ENCODE results near the gene RAP2C. TPM values are rescaled to one million over a fixed set of nuclear protein-coding genes. Genes with fewer than 3 reads are reported as not detected.

Gene RAP2C
- total RNA-seq, 4 donors from 2014 or later, result 12.0 to 13.9 (median 13.3) TPM

DNA sequence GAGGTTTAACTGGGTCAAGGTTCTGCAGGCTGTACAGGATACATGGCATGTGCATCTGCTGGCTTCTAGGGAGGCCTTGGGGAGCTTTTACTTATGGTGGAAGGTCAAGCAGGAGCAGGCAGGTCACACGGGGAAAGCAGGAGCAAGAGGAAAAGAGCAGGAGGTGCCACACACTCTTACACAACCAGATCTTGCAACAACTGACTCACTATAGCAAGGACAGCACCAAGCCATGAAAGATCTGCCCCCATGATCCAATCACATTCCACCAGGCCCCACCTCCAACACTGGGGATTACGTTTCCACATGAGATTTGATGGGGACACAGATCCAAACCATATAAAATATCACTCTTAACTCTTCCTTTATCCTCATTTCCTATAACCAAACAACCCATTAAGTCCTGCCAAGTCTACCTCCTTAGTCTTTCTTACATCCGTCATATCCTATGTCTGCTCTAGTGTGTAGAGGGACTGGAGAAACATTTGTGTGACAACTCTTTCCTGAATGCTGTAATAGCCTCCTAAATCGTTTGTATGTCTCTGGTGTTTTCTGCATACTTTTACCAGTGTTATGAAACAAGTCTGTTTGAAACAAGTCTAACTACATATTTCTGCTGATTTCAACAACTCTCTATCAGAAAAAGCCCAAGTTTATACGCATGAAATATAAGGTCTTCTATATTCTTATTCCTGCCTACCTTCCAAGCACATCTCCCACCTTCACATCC lies 8.3 kb upstream of the RAP2C start:
- WGBS, result 62% methylated on average over 5 of the region's 5 CpGs
- no peak overlapping the region for H3K27ac ChIP-seq (replicated peaks in 1 of 4)
- no peaks in the 10 kb centered on the region for H3K4me1 ChIP-seq
- H3K36me3 ChIP-seq, result no peaks in the 10 kb centered on the region
- DNase-seq (ENCODE audit: extremely low spot score), result no peak
- no peaks in the 10 kb centered on the region for H3K27me3 ChIP-seq
- no peak for TF ChIP-seq POLR2AphosphoS5 (IDR thresholded peaks at IDR 0.05)
- no peak for TF ChIP-seq EP300 (IDR thresholded peaks at IDR 0.05)
- no peak for TF ChIP-seq POLR2A (IDR thresholded peaks at IDR 0.05; ENCODE audit: low read depth)
- TF ChIP-seq, protein P1, sequence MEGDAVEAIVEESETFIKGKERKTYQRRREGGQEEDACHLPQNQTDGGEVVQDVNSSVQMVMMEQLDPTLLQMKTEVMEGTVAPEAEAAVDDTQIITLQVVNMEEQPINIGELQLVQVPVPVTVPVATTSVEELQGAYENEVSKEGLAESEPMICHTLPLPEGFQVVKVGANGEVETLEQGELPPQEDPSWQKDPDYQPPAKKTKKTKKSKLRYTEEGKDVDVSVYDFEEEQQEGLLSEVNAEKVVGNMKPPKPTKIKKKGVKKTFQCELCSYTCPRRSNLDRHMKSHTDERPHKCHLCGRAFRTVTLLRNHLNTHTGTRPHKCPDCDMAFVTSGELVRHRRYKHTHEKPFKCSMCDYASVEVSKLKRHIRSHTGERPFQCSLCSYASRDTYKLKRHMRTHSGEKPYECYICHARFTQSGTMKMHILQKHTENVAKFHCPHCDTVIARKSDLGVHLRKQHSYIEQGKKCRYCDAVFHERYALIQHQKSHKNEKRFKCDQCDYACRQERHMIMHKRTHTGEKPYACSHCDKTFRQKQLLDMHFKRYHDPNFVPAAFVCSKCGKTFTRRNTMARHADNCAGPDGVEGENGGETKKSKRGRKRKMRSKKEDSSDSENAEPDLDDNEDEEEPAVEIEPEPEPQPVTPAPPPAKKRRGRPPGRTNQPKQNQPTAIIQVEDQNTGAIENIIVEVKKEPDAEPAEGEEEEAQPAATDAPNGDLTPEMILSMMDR (IDR thresholded peaks at IDR 0.05), result no peak
- intact Hi-C loops (cut with DNase I), result loop anchor here (10.0 kb wide), 1 partner anchor 247 kb away; no protein-coding TSS in a partner anchor
- H3K9me3 ChIP-seq, result no peaks in the 10 kb centered on the region
- no peak overlapping the region for H3K4me3 ChIP-seq

DNA sequence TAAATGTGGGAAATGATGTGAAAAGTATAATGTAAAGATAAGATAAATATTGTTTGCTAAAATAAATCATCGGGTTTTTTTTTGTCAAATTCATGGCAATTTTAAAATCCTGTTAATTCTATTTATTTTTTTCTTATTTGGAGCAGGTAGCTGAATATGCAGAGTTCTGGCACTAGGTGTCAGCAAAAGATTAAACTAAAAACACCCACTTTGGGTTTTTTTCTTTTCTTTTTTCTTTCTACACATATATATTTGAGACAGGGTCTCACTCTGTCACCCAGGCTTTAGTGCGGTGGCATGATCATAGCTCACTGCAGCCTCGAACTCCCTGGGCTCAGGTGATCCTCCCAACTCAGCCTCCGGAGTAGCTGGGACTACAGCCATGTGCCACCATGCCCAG lies 6.9 kb upstream of the RAP2C start:
- H3K4me3 ChIP-seq, result no peak overlapping the region
- no peak overlapping the region for H3K27ac ChIP-seq (replicated peaks in 1 of 4)
- DNase-seq (ENCODE audit: extremely low spot score), result no peak
- H3K4me1 ChIP-seq, result no peaks in the 10 kb centered on the region
- H3K36me3 ChIP-seq, result no peaks in the 10 kb centered on the region
- TF ChIP-seq, protein P1 (IDR thresholded peaks at IDR 0.05), result peak; percentile 23 to 29 (median 25)
- TF ChIP-seq POLR2A (IDR thresholded peaks at IDR 0.05; ENCODE audit: low read depth), result no peak
- H3K9me3 ChIP-seq, result no peaks in the 10 kb centered on the region
- WGBS, result 65% methylated on average over 4 of the region's 4 CpGs
- H3K27me3 ChIP-seq, result no peaks in the 10 kb centered on the region
- intact Hi-C loops (cut with DNase I), result loop anchor here (10.0 kb wide), 1 partner anchor 249 kb away; no protein-coding TSS in a partner anchor

DNA sequence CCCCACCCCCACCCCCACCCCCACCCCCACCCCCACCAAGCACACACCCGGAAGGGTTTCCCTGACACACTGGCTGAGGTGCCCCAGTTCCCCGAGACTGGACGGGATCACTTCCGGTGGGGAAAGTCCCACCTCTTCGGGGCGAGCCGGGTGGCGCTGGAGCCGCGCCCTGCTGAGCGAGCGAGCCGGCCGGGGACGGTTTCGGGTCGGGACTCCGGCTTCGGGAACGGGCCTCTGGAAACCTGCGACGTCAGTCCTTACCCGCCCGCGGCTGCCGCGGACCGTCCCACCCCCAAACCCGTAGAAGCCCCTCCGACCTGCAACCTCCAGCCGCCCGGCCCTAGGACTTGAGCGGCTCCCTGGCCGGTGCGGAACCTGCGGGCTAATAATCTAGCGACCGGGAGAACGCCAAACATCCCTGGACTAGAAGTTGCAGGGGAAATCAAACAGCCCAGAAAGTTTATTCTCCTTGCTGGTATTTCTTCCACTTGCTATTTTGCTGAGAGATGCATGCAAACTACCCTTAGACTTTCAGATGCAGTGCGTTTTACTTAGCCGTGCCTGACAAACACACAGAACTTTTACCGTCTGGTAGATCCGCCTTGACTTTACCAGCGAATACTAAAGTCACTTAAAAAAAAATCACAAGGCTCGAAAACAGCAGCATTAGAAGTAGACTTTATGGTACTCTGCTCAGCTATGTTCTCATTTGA lies 991 bp downstream of the RAP2C start:
- WGBS, result 38% methylated on average over 42 of the region's 45 CpGs
- peak; percentile 92 for DNase-seq (ENCODE audit: extremely low spot score)
- peaks cover 0 to 5% (median 0%) of the 10 kb centered on the region in 4 donors for H3K36me3 ChIP-seq
- H3K4me1 ChIP-seq, result peaks cover 2 to 36% (median 30%) of the 10 kb centered on the region in 4 donors
- H3K27me3 ChIP-seq, result no peaks in the 10 kb centered on the region
- no peaks in the 10 kb centered on the region for H3K9me3 ChIP-seq
- intact Hi-C loops (cut with DNase I), result loop anchor here (5.0 kb wide), 1 partner anchor 126 kb away; no protein-coding TSS in a partner anchor
- H3K27ac ChIP-seq (replicated peaks in 1 of 4), result peak overlapping the region; percentile 93 to 97 (median 96)
- peak overlapping the region; percentile 71 to 78 (median 76) for H3K4me3 ChIP-seq
- TF ChIP-seq POLR2A (IDR thresholded peaks at IDR 0.05; ENCODE audit: low read depth) (peak; percentile 19), POLR2AphosphoS5 (IDR thresholded peaks at IDR 0.05) (peak; percentile 68 to 83), EP300 (IDR thresholded peaks at IDR 0.05) (no peak)
- TF ChIP-seq, protein P1 (IDR thresholded peaks at IDR 0.05), result no peak

DNA sequence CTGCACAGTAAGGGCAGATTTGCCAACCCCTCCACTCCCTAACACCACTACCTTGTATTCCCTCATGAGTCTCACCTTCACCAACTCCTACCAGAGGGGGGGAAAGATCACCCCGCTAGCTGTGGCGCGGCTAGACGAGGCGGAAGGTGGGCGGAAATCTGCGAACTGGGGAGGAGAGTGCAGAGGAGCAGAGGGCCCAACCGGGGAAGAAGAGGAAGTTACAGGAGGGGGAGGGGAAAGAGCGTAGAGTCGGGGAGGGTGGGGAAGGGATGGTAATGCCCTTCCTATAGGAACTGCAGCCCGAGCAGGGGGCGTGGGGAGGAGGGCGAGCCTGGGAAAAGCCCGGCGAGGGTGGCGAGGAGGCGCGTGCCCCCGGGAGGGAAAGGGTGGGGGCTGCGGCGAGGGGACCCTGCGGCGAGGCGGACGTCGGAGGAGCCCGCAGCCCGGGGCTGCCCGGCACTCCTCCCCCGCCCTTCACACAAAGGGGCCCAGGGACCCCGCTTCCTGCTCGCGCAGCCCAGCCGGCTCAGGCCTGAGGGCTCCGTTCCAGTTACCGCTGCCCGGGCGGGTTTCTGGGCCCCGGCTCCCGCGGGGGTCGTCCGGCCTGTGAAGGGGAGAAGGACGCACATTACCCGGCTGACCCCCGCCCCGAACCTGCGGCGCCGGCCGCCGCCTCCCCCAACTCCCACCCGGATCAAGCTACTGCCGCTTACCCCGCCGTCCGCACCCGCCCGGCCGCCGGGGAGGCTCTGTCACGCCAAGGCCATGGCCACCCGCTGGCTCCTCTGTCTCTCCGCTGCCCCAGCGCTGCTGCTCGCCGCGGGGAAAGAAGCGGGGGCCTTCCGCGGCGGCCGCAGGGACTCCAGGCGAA lies 1.8 kb downstream of the RAP2C start:
- WGBS, result 39% methylated on average over 41 of the region's 74 CpGs
- Histone ChIP-seq H3K9me3 (no peaks in the 10 kb centered on the region), H3K36me3 (peaks cover 0 to 8% (median 0%) of the 10 kb centered on the region in 4 donors), H3K27ac (replicated peaks in 1 of 4) (peak overlapping the region; percentile 93 to 97 (median 96)), H3K4me1 (peaks cover 6 to 41% (median 31%) of the 10 kb centered on the region in 4 donors), H3K27me3 (no peaks in the 10 kb centered on the region), H3K4me3 (peak overlapping the region; percentile 71 to 78 (median 76))
- TF ChIP-seq POLR2A (IDR thresholded peaks at IDR 0.05; ENCODE audit: low read depth) (no peak), POLR2AphosphoS5 (IDR thresholded peaks at IDR 0.05) (peak; percentile 44 to 53)
- DNase-seq (ENCODE audit: extremely low spot score), result no peak
- intact Hi-C loops (cut with DNase I), result loop anchor here (5.0 kb wide), 1 partner anchor 125 kb away; no protein-coding TSS in a partner anchor
